HEK293T (cell line): Measurements from ENCODE around the gene TLE3.

Experiments
- CTCF ChIA-PET: fragments of 350-600 bp; formaldehyde crosslinking; extraction: SDS; loops from one replicate; lab custom pipeline; 2021; ENCODE audit warnings: antibody characterized with exemption, inconsistent platforms; lab: Yijun Ruan, JAX
- POLR2A ChIA-PET: fragments of 350-600 bp; formaldehyde crosslinking; extraction: SDS; loops from one replicate; lab custom pipeline; 2020; ENCODE audit warnings: antibody characterized with exemption, inconsistent platforms; lab: Yijun Ruan, JAX
- DNase-seq: peaks from one replicate; pipeline ENCODE4 v3.0.0; 2012; ENCODE audit warnings: mixed read lengths; ENCODE audit errors: extremely low spot score
- ARNT ChIP-seq: fragments of 450-650 bp; IDR thresholded peaks from 2 replicates; pipeline ENCODE4 v1.6.1; 2017; ENCODE audit warnings: mild to moderate bottlenecking
- BHLHE40 ChIP-seq: fragments of 450-650 bp; IDR thresholded peaks from 2 replicates; pipeline ENCODE4 v1.6.1; 2016; ENCODE audit warnings: mild to moderate bottlenecking, moderate library complexity, borderline replicate concordance
- CTBP1 ChIP-seq: fragments of 450-650 bp; IDR thresholded peaks from 2 replicates; pipeline ENCODE4 v1.6.1; 2016; ENCODE audit warnings: borderline replicate concordance
- ELF4 ChIP-seq: fragments of 450-650 bp; IDR thresholded peaks from 2 replicates; pipeline ENCODE4 v1.6.1; 2017; ENCODE audit warnings: antibody characterized with exemption
- FOXA1 ChIP-seq: fragments of 450-650 bp; IDR thresholded peaks from 2 replicates; pipeline ENCODE4 v1.6.1; 2016; ENCODE audit warnings: mild to moderate bottlenecking
- FOXK2 ChIP-seq: fragments of 450-650 bp; IDR thresholded peaks from 2 replicates; pipeline ENCODE4 v1.6.1; 2016; ENCODE audit warnings: mild to moderate bottlenecking
- FOXM1 ChIP-seq: fragments of 450-650 bp; IDR thresholded peaks from 2 replicates; pipeline ENCODE4 v1.6.1; 2017; ENCODE audit warnings: mild to moderate bottlenecking, borderline replicate concordance
- HDGF ChIP-seq: fragments of 450-650 bp; IDR thresholded peaks from 2 replicates; pipeline ENCODE4 v1.6.1; 2017; ENCODE audit warnings: antibody characterized with exemption, borderline replicate concordance
- L3MBTL2 ChIP-seq: fragments of 450-650 bp; conservative IDR thresholded peaks from 2 replicates; pipeline ENCODE4 v1.6.1; 2016; ENCODE audit warnings: mild to moderate bottlenecking
- LEF1 ChIP-seq: fragments of 450-650 bp; IDR thresholded peaks from 2 replicates; pipeline ENCODE4 v1.6.1; 2017; ENCODE audit warnings: mild to moderate bottlenecking, borderline replicate concordance
- NFRKB ChIP-seq: fragments of 450-650 bp; IDR thresholded peaks from 2 replicates; pipeline ENCODE4 v1.6.1; 2016; ENCODE audit warnings: mild to moderate bottlenecking, moderate library complexity
- SP1 ChIP-seq: fragments of 450-650 bp; IDR thresholded peaks from 2 replicates; pipeline ENCODE4 v1.6.1; 2017
- SUZ12 ChIP-seq: fragments of 450-650 bp; IDR thresholded peaks from 2 replicates; pipeline ENCODE4 v1.6.1; 2016; ENCODE audit warnings: mild to moderate bottlenecking
- TARDBP ChIP-seq: fragments of 450-650 bp; IDR thresholded peaks from 2 replicates; pipeline ENCODE4 v1.6.1; 2016
- ZNF384 ChIP-seq: fragments of 450-650 bp; IDR thresholded peaks from 2 replicates; pipeline ENCODE4 v1.6.1; 2016
- TF ChIP-seq, protein P1 (sequence below): fragments of 450-650 bp; IDR thresholded peaks from 2 replicates; pipeline ENCODE4 v1.6.1; 2016

Gene TLE3

DNA sequence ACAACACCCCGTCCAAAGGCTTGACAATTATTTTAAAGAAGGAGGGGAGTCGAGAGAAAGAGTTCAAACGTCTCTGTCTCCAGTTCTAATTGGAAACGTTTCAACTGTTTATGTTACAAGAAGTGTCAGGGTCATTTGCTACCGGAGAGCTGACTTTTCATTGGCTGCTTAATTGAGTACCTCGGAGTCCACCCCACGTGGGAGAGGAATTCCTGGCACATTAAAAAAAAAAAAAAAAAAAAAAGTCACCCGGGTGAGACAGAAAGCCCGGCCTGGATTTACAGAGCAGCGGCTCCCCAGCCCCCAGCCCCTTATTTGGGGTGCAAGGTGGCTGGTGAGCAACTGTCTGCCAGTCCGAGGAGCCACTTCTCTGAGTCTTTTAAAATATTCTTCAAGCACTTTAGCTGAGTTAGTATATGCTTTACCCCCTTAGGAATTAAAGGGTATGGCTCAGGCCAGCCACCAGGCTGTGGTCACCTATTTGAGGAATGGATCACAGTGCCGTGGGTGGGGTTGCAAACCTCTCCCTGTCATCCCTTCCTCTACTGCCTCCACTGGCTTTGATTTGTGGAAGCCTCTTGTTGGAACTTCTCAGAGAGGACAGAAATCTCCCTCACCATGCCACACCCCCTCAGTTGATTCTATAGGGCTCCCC, 3.9 kb upstream of the TLE3 start:
- DNase-seq, result peak; percentile 77
- ChIA-PET CTCF (interaction anchor here (0.7 to 2.0 kb wide), 5 partner anchors 10 to 339 kb away, joined by 3 to 8 read pairs (median 7); no protein-coding TSS in a partner anchor), POLR2A (interaction anchor here (0.5 to 6.9 kb wide), 11 partner anchors 10 to 208 kb away, joined by 3 to 108 read pairs (median 4); no protein-coding TSS in a partner anchor)
- TF ChIP-seq FOXM1 (peak; percentile 24; the same call in 1 of the 2 replicates), LEF1 (no peak), SP1 (no peak), SUZ12 (no peak), FOXK2 (no peak), ZNF384 (peak; percentile 100), L3MBTL2 (no peak)
- TF ChIP-seq, protein P1, sequence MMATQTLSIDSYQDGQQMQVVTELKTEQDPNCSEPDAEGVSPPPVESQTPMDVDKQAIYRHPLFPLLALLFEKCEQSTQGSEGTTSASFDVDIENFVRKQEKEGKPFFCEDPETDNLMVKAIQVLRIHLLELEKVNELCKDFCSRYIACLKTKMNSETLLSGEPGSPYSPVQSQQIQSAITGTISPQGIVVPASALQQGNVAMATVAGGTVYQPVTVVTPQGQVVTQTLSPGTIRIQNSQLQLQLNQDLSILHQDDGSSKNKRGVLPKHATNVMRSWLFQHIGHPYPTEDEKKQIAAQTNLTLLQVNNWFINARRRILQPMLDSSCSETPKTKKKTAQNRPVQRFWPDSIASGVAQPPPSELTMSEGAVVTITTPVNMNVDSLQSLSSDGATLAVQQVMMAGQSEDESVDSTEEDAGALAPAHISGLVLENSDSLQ, result peak; percentile 73

DNA sequence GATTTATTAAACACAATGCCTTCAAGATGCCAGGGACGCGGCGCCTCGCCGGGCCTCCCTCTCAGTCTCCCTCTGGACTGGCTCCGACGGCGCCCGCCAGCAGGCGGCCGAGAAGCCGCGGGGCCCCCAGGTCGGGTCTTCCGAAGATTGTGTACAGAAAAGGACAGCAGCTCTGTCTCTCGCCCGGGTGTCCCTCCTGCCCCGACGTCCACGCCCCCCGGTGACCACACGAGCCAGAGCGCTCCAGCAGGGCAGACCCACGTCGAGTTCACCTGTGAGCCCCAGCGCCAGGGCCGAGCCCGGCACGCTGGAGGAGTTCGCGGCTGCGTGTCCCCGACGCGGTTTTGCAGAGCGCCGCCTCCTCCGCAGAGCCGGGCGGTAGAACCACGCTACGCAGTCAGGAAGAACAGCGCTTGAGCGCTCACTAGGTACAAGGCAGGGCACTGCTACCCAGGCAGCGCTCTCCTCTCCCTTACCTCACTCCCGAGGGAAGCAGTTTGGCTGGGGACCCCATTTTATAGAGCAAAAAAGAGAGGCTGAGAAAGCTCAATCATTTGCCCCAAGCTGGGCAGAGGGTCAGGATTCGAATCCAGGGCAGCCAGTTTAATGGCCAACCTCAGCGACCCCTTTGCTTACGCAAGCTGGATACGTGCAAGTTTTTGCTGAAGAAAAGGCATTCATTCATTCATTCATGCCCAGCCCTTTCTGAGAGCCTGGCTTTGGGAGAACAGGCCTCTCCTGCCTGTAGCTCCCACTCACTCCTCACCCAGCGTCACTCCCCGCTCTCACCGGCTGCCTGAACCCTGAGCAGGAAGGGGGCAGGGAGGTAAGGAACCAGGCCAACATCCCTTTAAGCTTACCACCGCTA, 3.0 kb upstream of the TLE3 start:
- DNase-seq, result peak; percentile 42
- CTCF ChIA-PET, result interaction anchor here (0.6 to 2.0 kb wide), 5 partner anchors 10 to 228 kb away, joined by 3 to 8 read pairs (median 3); no protein-coding TSS in a partner anchor
- POLR2A ChIA-PET, result interaction anchor here (0.5 to 6.9 kb wide), 20 partner anchors 9 to 390 kb away, joined by 3 to 108 read pairs (median 4); no protein-coding TSS in a partner anchor
- no peak for TF ChIP-seq HDGF
- TF ChIP-seq BHLHE40, result no peak
- peak; percentile 79 for TF ChIP-seq L3MBTL2
- no peak for TF ChIP-seq ELF4
- no peak for TF ChIP-seq LEF1

DNA sequence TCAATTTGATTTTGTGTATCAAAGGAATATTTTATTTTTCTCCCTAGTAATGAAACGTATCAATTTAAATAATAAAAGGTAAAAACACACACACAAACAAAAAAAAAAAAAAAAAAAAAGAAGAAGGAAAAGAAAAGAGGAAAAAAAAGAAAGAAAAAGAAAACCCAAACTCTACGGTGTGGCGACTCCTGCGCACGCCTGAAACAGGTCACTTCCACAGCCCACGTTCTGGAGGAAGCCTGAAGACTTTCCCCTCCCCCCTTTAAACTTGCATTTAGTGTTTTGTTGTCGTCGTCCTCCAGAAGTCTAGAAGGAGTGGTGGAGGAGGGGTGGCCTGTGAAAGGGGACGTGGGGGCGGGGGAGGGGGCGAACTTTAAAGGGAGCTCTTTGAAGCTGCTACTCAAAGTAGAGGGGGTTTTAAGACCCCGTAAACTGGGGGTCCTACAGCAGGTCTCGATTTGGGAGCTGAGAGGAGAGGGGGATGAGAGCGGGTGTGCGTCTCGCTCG, 2.3 kb upstream of the TLE3 start:
- POLR2A ChIA-PET, result interaction anchor here (0.7 to 6.9 kb wide), 25 partner anchors 8 to 391 kb away, joined by 3 to 108 read pairs (median 3); no protein-coding TSS in a partner anchor

DNA sequence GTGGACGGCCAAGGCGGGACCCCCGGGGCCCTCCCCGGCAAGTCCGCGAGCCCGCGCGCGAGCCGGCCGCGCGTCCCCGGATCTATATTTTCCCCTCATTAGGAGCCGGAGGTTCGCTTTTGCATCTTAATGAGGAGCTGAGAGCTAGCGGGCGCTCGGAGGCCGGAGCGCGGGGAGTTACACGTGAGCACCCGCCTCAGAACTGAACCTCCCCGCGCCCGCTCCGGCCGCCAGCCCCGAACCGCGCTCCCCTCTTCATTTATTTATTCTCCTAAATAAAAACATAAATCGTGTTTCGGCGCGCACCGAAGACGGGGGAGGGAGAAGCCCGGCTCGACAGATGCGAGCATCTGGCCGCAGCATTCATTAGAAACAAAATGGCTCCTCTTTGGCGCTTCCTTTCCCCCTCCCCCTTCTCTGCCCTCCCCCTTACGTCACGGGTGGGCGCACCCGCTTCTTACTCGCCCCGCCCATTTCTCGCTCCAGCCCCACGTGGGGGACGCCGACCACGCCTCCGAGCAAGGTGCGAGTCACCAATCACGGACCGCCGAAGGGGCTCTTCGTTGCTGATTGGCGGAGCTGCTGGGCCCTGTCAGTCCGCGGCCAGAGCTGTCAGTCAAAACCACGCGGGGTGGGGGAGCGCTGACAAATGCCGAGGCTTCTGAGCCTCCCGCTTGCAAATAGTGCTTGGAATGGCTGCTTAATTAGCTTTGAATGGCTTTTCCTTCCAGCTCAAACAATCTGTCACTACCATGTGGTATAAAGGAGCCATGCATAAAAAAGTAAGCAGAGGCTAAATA, 1.6 kb upstream of the TLE3 start:
- TF ChIP-seq BHLHE40, result no peak; the same call in 1 of the 2 replicates
- peak; percentile 37; the same call in 1 of the 2 replicates for TF ChIP-seq ELF4
- no peak for TF ChIP-seq SP1
- TF ChIP-seq LEF1, result no peak
- no peak; the same call in 1 of the 2 replicates for TF ChIP-seq NFRKB
- TF ChIP-seq, protein P1, result peak; percentile 100
- no peak for TF ChIP-seq ZNF384
- TF ChIP-seq TARDBP, result no peak
- TF ChIP-seq ARNT, result no peak
- TF ChIP-seq L3MBTL2, result peak; percentile 27; the same call in 1 of the 2 replicates
- TF ChIP-seq CTBP1, result peak; percentile 6; the same call in 1 of the 2 replicates
- TF ChIP-seq FOXA1, result no peak
- TF ChIP-seq HDGF, result no peak
- TF ChIP-seq FOXK2, result no peak
- no peak for TF ChIP-seq SUZ12
- TF ChIP-seq FOXM1, result no peak
- CTCF ChIA-PET, result interaction anchor here (0.7 to 1.0 kb wide), 2 partner anchors 72 to 1025 kb away, joined by 4 to 6 read pairs; no protein-coding TSS in a partner anchor
- DNase-seq, result peak; percentile 99
- POLR2A ChIA-PET, result interaction anchor here (0.7 to 6.9 kb wide), 30 partner anchors 7 to 647 kb away, joined by 3 to 108 read pairs (median 3); partner anchors contain the start of gene RPLP1

More for the DNA sequence above, 2.3 kb upstream of the TLE3 start:
- DNase-seq, result no peak
- TF ChIP-seq ELF4 (no peak), SP1 (no peak), FOXA1 (no peak), L3MBTL2 (no peak), CTBP1 (peak; percentile 29; the same call in 1 of the 2 replicates), TARDBP (peak; percentile 64; the same call in 1 of the 2 replicates), ARNT (no peak)
- CTCF ChIA-PET, result interaction anchor here (0.7 to 2.0 kb wide), 4 partner anchors 11 to 1025 kb away, joined by 4 to 8 read pairs (median 6); no protein-coding TSS in a partner anchor

GRCh38 chr15:70098461-70099166, 897 bp upstream of the TLE3 start:
- ChIA-PET POLR2A (interaction anchor here (0.7 to 6.9 kb wide), 29 partner anchors 9 to 646 kb away, joined by 3 to 108 read pairs (median 4); partner anchors contain the start of gene RPLP1), CTCF (interaction anchor here (0.6 to 1.2 kb wide), 3 partner anchors 38 to 1234 kb away, joined by 3 to 4 read pairs (median 3); no protein-coding TSS in a partner anchor)
- TF ChIP-seq SP1 (no peak), L3MBTL2 (0 out of 2 replicates have a peak, but pooled peaks have one; percentile 25)
- DNase-seq, result no peak
